Neutrophil (primary cell): ENCODE measurements around the gene TSC22D3.

Experiments
- H3K27ac ChIP-seq: fragments of 200-600 bp; sonication (generic); 2 replicates; pipeline ENCODE4 v1.5.1; 2016; ENCODE audit warnings: mild to moderate bottlenecking, moderate library complexity
- H3K27me3 ChIP-seq: fragments of 200-600 bp; sonication (generic); 2 replicates; pipeline ENCODE4 v1.6.0; 2016; ENCODE audit warnings: mild to moderate bottlenecking
- H3K36me3 ChIP-seq: fragments of 200-600 bp; sonication (generic); 2 replicates; pipeline ENCODE4 v1.5.1; 2017
- H3K4me1 ChIP-seq, 2 experiments: fragments of 200-600 bp in 1 of 2; sonication (generic) in 1 of 2; 1 replicate in 1 of 2; 2 replicates in 1 of 2; pipeline versions ENCODE4 v1.5.1 to v1.6.1; 2013 to 2016; ENCODE audit warnings: low read depth in 1 of 2, low read length in 1 of 2, mild to moderate bottlenecking in 1 of 2, moderate library complexity in 1 of 2; ENCODE audit not compliant: control insufficient read depth in 1 of 2, insufficient read depth in 1 of 2
- H3K4me3 ChIP-seq, 2 experiments: fragments of 200-600 bp in 1 of 2; sonication (generic) in 1 of 2; 1 replicate in 1 of 2; 2 replicates in 1 of 2; pipeline ENCODE4 v1.5.1; 2013 to 2016; ENCODE audit warnings: low read depth in 1 of 2, low read length in 1 of 2, mild to moderate bottlenecking in 1 of 2, moderate library complexity in 1 of 2
- H3K9me3 ChIP-seq: fragments of 200-600 bp; sonication (generic); 2 replicates; pipeline ENCODE4 v1.5.1; 2016
- TF ChIP-seq, protein P1 (sequence below): fragments of 200-600 bp; sonication (generic); IDR thresholded peaks from 2 replicates; pipeline ENCODE4 v1.5.1; 2016; ENCODE audit warnings: antibody characterized with exemption

TSC22D3 gene

DNA sequence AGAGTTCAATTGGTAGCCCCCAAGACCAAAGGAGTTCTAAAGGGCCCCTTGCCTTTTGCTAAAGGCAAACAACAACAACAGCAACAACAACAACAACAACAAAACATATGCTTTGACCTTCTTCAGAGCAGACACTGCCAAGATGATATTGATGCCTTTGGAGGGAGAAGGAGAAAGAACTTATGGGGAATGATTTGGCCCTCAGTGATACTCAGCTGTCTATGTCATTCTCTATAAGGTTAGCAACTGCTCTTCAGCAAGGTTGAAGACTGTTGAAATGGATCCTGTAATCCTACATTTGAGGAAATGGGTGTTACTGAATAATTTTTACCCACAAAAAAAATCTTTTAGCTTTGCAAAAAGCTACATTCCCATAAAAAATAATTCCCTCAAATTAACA is 74.8 kb downstream of the TSC22D3 start:
- TF ChIP-seq, protein P1, sequence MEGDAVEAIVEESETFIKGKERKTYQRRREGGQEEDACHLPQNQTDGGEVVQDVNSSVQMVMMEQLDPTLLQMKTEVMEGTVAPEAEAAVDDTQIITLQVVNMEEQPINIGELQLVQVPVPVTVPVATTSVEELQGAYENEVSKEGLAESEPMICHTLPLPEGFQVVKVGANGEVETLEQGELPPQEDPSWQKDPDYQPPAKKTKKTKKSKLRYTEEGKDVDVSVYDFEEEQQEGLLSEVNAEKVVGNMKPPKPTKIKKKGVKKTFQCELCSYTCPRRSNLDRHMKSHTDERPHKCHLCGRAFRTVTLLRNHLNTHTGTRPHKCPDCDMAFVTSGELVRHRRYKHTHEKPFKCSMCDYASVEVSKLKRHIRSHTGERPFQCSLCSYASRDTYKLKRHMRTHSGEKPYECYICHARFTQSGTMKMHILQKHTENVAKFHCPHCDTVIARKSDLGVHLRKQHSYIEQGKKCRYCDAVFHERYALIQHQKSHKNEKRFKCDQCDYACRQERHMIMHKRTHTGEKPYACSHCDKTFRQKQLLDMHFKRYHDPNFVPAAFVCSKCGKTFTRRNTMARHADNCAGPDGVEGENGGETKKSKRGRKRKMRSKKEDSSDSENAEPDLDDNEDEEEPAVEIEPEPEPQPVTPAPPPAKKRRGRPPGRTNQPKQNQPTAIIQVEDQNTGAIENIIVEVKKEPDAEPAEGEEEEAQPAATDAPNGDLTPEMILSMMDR: no peak
- H3K9me3 ChIP-seq: no peaks in the 10 kb centered on the region
- H3K27ac ChIP-seq: peak overlapping the region; percentile 96
- no peaks in the 10 kb centered on the region for H3K36me3 ChIP-seq
- H3K4me1 ChIP-seq: peaks cover 39 to 46% of the 10 kb centered on the region in 2 experiments
- peak overlapping the region; percentile 33 to 38 for H3K4me3 ChIP-seq
- no peaks in the 10 kb centered on the region for H3K27me3 ChIP-seq

DNA sequence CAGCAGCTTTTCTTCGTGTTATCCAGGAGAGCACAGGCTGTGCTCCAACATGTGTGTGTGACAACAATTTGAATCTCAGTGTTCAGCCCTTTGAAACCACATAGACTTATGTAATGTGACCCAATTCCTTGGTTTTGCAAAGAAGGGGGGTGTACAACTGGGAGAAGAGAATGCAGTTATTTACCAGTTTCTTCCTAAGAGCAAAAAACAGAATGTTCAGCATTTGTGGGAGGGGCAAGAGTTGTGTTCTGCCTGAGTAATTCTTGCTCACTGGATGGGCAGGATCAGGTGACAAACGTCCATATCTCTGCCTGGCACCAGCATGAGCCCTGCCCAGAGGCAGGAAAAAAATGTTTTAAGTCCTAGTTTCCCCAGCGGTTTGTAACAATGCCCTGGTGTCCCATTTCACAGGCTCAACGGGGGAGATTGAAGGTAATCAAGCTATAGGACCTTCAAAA is 75.2 kb downstream of the TSC22D3 start:
- no peaks in the 10 kb centered on the region for H3K36me3 ChIP-seq
- H3K4me1 ChIP-seq: peaks cover 39 to 46% of the 10 kb centered on the region in 2 experiments
- H3K27ac ChIP-seq: peak overlapping the region; percentile 96
- H3K4me3 ChIP-seq: peak overlapping the region in 1 of 2 experiments; percentile 33
- TF ChIP-seq, protein P1: no peak
- H3K9me3 ChIP-seq: no peaks in the 10 kb centered on the region
- no peaks in the 10 kb centered on the region for H3K27me3 ChIP-seq

DNA sequence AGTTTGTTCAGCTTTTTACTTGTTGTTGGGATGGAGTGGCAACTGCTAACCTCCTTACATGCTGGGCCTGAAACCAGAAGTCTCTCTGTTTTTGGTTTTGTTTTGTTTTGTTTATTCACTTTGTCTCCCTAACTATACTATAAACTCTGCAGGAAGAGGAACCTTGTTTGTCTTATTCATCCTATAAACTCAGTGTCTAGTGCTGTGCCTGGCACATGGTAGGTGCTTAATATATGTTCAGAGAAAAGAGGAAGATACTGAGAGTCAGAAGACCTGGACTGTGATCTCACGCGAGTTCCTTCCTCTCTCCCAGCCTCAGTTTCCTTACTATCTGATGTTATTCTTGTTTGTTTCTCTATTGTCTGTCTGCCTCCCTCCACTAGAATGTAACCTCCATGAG is 76.0 kb downstream of the TSC22D3 start:
- TF ChIP-seq, protein P1: no peak
- peak overlapping the region; percentile 96 for H3K27ac ChIP-seq

DNA sequence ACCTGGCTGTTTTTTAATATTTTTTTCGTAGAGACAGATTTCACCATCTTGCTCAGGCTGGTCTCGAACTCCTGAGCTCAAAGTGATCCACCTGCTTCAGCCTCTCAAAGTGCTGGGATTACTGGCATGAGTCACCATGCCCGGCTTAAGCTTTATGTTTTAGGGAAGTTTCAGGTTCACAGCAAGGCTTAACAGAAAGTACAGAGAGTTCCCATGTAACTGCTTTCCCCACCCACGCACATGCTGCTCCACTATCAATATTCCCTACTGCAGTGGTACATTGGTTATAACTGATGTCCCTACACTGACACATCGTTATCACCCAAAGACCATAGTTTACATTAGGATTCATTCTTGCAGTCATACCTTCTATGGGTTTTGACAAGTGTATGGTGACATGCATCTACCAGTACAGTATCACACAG is 84.6 kb downstream of the TSC22D3 start:
- H3K36me3 ChIP-seq: no peaks in the 10 kb centered on the region

More for the DNA sequence above, 76.0 kb downstream of the TSC22D3 start:
- Histone ChIP-seq H3K4me1 (peaks cover 39 to 46% of the 10 kb centered on the region in 2 experiments), H3K4me3 (peak overlapping the region in 1 of 2 experiments; percentile 17), H3K36me3 (no peaks in the 10 kb centered on the region), H3K27me3 (no peaks in the 10 kb centered on the region), H3K9me3 (no peaks in the 10 kb centered on the region)

DNA sequence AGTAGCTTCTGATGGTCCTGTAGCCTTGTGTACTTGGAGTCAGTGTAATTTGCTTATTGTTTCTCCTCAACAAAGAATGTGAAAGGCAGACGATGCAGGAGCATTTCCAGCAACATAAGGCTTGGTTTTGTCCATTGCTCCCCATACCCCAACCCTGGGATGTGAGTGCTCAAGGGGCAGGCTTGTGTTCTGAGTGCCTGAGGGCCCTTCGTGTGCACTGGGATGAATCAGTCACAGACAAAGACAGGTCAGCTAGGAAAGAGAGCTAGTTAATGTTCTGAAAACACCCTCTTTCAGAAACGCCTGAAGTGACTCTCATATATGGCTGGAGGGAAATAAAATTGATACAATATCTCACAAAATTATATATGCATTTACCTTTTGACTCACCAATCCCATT is 88.1 kb downstream of the TSC22D3 start:
- H3K4me1 ChIP-seq: peaks cover 55 to 68% of the 10 kb centered on the region in 2 experiments
- TF ChIP-seq, protein P1: no peak
- H3K27me3 ChIP-seq: no peaks in the 10 kb centered on the region
- no peaks in the 10 kb centered on the region for H3K9me3 ChIP-seq
- H3K4me3 ChIP-seq: no peak overlapping the region
- H3K27ac ChIP-seq: peak overlapping the region; percentile 55
- no peaks in the 10 kb centered on the region for H3K36me3 ChIP-seq

More for the DNA sequence above, 84.6 kb downstream of the TSC22D3 start:
- TF ChIP-seq, protein P1: no peak
- Histone ChIP-seq H3K27me3 (no peaks in the 10 kb centered on the region), H3K4me3 (no peak overlapping the region), H3K4me1 (peaks cover 25 to 35% of the 10 kb centered on the region in 2 experiments), H3K9me3 (no peaks in the 10 kb centered on the region), H3K27ac (peak overlapping the region; percentile 43)
